DMS53 (cell line): ENCODE data around the gene DPF3.

ENCODE experiments used
- DNase-seq: peaks from one replicate; lab custom pipeline; 2025; lab: John Stamatoyannopoulos, UW

DPF3 gene

GRCh38 chr14:72740966-72741825 is 152.7 kb downstream of the DPF3 start:
- DNase-seq = no peak

GRCh38 chr14:72740504-72740961 is 153.4 kb downstream of the DPF3 start:
- no peak for DNase-seq

- DNase-seq = no peak
Measured at GRCh38 chr14:72739446-72740405, 154.2 kb downstream of the DPF3 start.

GRCh38 chr14:72738161-72738611 is 155.7 kb downstream of the DPF3 start:
- no peak for DNase-seq

- no peak for DNase-seq
Measured at GRCh38 chr14:72737560-72737943, 156.3 kb downstream of the DPF3 start.

- DNase-seq = no peak
Measured at GRCh38 chr14:72736786-72737559, 156.9 kb downstream of the DPF3 start.

- no peak for DNase-seq
Measured at GRCh38 chr14:72736308-72736707, 157.6 kb downstream of the DPF3 start.

GRCh38 chr14:72732022-72732780 is 161.7 kb downstream of the DPF3 start:
- no peak for DNase-seq

- DNase-seq = no peak
Measured at GRCh38 chr14:72731252-72732020, 162.5 kb downstream of the DPF3 start.

GRCh38 chr14:72730468-72730867 is 163.4 kb downstream of the DPF3 start:
- DNase-seq = no peak

- no peak for DNase-seq
Measured at GRCh38 chr14:72726444-72726843, 167.5 kb downstream of the DPF3 start.

GRCh38 chr14:72723858-72724530 is 169.9 kb downstream of the DPF3 start:
- no peak for DNase-seq

GRCh38 chr14:72722201-72722785 is 171.6 kb downstream of the DPF3 start:
- DNase-seq = no peak

- DNase-seq = no peak
Measured at GRCh38 chr14:72721083-72721482, 172.8 kb downstream of the DPF3 start.

- DNase-seq = no peak
Measured at GRCh38 chr14:72717220-72717619, 176.7 kb downstream of the DPF3 start.

- no peak for DNase-seq
Measured at GRCh38 chr14:72716476-72716875, 177.4 kb downstream of the DPF3 start.

GRCh38 chr14:72715850-72716228 is 178.1 kb downstream of the DPF3 start:
- no peak for DNase-seq

- no peak for DNase-seq
Measured at GRCh38 chr14:72715215-72715849, 178.6 kb downstream of the DPF3 start.

GRCh38 chr14:72714871-72715214 is 179.1 kb downstream of the DPF3 start:
- no peak for DNase-seq
